DOHH2 (cell line): ENCODE measurements around the gene ICOS.

Source experiments
- CTCF ChIP-seq: fragments of 200-600 bp; sonication (generic); IDR thresholded peaks from one replicate; pipeline ENCODE4 v1.5.1; 2014; ENCODE audit warnings: antibody characterized with exemption, mild to moderate bottlenecking, low read depth, low read length; ENCODE audit not compliant: poor library complexity, severe bottlenecking
- EZH2phosphoT487 ChIP-seq: fragments of 200-600 bp; sonication (generic); IDR thresholded peaks from 2 replicates; pipeline ENCODE4 v1.6.1; 2017; ENCODE audit warnings: borderline replicate concordance, mild to moderate bottlenecking, antibody characterized with exemption, low read length, moderate library complexity, mixed read lengths

GRCh38 chr2:203999835-204000234 lies 63.3 kb downstream of the ICOS start:
- TF ChIP-seq CTCF (no peak), EZH2phosphoT487 (no peak)
